ENCODE data around the gene TRAF1. TPM values are rescaled to one million over a fixed set of nuclear protein-coding genes. Genes with fewer than 3 reads are reported as not detected.

Gene TRAF1
- total RNA-seq, 4 donors from 2014 or later, result 12.3 to 21.0 (median 19.8) TPM

- WGBS, 2 donors, result 88 to 94% methylated on average over 10 of the region's 10 CpGs
Observed at GRCh38 chr9:120891245-120891883, 35.2 kb downstream of the TRAF1 start.

GRCh38 chr9:120890320-120891244 is 36.0 kb downstream of the TRAF1 start:
- Histone ChIP-seq H3K4me1 (peaks cover 0 to 47% (median 17%) of the 10 kb centered on the region in 4 donors), H3K9me3 (no peaks in the 10 kb centered on the region), H3K27me3 (no peaks in the 10 kb centered on the region), H3K36me3 (no peaks in the 10 kb centered on the region), H3K4me3 (no peak overlapping the region), H3K27ac (peak overlapping the region; percentile 27 to 77 (median 66))
- TF ChIP-seq EP300 (IDR thresholded peaks at IDR 0.05), result no peak
- no peak for TF ChIP-seq CTCF (IDR thresholded peaks at IDR 0.05)
- no peak for TF ChIP-seq POLR2A (IDR thresholded peaks at IDR 0.05)
- 66 to 74% methylated on average over 14 of the region's 14 CpGs for WGBS, 2 donors
- no peak for DNase-seq (ENCODE audit: low spot score in 2 of 2)

More at GRCh38 chr9:120891245-120891883, 35.2 kb downstream of the TRAF1 start:
- H3K4me3 ChIP-seq, result no peak overlapping the region
- no peaks in the 10 kb centered on the region for H3K27me3 ChIP-seq
- no peaks in the 10 kb centered on the region for H3K36me3 ChIP-seq
- DNase-seq (ENCODE audit: low spot score in 2 of 2), result no peak
- peaks cover 0 to 41% (median 14%) of the 10 kb centered on the region in 4 donors for H3K4me1 ChIP-seq
- peak overlapping the region in 3 of 4 donors; percentile 64 to 77 (median 69) for H3K27ac ChIP-seq
- TF ChIP-seq CTCF (IDR thresholded peaks at IDR 0.05), result no peak
- TF ChIP-seq EP300 (IDR thresholded peaks at IDR 0.05), result no peak
- no peak for TF ChIP-seq POLR2A (IDR thresholded peaks at IDR 0.05)
- H3K9me3 ChIP-seq, result no peaks in the 10 kb centered on the region

- 89 to 96% methylated on average over 1 of the region's 1 CpG for WGBS, 2 donors
- Histone ChIP-seq H3K4me1 (peaks cover 0 to 39% (median 17%) of the 10 kb centered on the region in 4 donors), H3K9me3 (no peaks in the 10 kb centered on the region), H3K27me3 (no peaks in the 10 kb centered on the region), H3K27ac (peak overlapping the region in 3 of 4 donors; percentile 64 to 77 (median 69)), H3K4me3 (no peak overlapping the region), H3K36me3 (no peaks in the 10 kb centered on the region)
- TF ChIP-seq EP300 (IDR thresholded peaks at IDR 0.05) (peak in 1 of 2 donors; percentile 42), CTCF (IDR thresholded peaks at IDR 0.05) (no peak)
- DNase-seq (ENCODE audit: low spot score in 2 of 2), result no peak
Observed at GRCh38 chr9:120889606-120890271, 36.9 kb downstream of the TRAF1 start.

GRCh38 chr9:120888626-120889025 is 38.0 kb downstream of the TRAF1 start:
- H3K9me3 ChIP-seq, result no peaks in the 10 kb centered on the region
- no peak overlapping the region for H3K27ac ChIP-seq
- TF ChIP-seq CTCF (IDR thresholded peaks at IDR 0.05), result no peak
- TF ChIP-seq POLR2A (IDR thresholded peaks at IDR 0.05), result no peak
- TF ChIP-seq EP300 (IDR thresholded peaks at IDR 0.05), result no peak
- no peak overlapping the region for H3K4me3 ChIP-seq
- peaks cover 0 to 32% (median 14%) of the 10 kb centered on the region in 4 donors for H3K4me1 ChIP-seq
- DNase-seq (ENCODE audit: low spot score in 2 of 2), result no peak
- H3K36me3 ChIP-seq, result no peaks in the 10 kb centered on the region
- no peaks in the 10 kb centered on the region for H3K27me3 ChIP-seq

All from tibial nerve (tissue), 4 donors.